Choroid plexus epithelial cell (primary cell): ENCODE data around the gene USP13.

Experiments
- DNase-seq: peaks from one replicate; pipeline ENCODE4 v3.0.0-alpha.2; 2010; ENCODE audit warnings: low read depth
- H3K4me3 ChIP-seq: 2 replicates; pipeline ENCODE4 v1.5.1; 2011; ENCODE audit warnings: low read depth, mild to moderate bottlenecking, control low read depth, low read length, moderate library complexity
- TF ChIP-seq, protein P1 (sequence below): conservative IDR thresholded peaks from 2 replicates; pipeline ENCODE4 v1.5.1; 2011; ENCODE audit warnings: low read depth, mild to moderate bottlenecking, control low read depth, inconsistent platforms, low read length, moderate library complexity

The USP13 gene

DNA sequence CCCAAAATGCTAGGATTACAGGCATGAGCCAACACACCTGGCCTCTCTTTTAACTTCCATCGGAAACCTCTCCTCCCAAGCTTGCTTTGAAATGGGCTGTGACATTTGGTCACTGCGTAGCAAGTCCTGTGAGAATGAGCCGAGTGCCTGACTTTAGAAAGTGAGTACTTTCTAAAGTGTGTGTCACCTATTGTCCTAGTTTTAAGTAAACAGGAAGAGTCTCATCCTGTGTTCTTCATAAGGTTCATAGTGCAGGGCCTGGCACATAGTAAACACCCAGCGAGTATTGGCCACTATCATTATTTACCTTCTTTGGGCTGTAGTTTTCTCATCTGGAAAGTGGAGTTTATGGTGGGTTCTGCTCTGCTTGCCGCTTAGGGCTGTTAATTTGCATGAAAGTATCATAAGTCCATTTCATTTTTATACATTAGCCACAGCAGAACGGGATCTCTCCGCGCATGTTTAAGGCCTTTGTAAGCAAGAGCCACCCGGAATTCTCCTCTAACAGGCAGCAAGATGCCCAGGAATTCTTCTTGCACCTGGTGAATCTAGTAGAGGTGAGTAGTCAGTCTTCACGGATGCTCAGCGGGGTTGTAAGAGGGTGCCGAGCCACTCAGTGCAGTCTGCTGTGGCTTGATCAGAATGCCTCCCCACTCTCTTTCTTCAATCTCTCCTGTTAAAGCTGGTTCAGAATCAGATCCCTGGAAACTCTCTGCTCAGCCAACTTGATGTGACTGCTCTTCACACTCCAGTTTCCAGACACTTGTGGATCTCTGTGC lies 87.2 kb downstream of the USP13 start:
- TF ChIP-seq, protein P1, sequence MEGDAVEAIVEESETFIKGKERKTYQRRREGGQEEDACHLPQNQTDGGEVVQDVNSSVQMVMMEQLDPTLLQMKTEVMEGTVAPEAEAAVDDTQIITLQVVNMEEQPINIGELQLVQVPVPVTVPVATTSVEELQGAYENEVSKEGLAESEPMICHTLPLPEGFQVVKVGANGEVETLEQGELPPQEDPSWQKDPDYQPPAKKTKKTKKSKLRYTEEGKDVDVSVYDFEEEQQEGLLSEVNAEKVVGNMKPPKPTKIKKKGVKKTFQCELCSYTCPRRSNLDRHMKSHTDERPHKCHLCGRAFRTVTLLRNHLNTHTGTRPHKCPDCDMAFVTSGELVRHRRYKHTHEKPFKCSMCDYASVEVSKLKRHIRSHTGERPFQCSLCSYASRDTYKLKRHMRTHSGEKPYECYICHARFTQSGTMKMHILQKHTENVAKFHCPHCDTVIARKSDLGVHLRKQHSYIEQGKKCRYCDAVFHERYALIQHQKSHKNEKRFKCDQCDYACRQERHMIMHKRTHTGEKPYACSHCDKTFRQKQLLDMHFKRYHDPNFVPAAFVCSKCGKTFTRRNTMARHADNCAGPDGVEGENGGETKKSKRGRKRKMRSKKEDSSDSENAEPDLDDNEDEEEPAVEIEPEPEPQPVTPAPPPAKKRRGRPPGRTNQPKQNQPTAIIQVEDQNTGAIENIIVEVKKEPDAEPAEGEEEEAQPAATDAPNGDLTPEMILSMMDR, result no peak
- no peak for DNase-seq

DNA sequence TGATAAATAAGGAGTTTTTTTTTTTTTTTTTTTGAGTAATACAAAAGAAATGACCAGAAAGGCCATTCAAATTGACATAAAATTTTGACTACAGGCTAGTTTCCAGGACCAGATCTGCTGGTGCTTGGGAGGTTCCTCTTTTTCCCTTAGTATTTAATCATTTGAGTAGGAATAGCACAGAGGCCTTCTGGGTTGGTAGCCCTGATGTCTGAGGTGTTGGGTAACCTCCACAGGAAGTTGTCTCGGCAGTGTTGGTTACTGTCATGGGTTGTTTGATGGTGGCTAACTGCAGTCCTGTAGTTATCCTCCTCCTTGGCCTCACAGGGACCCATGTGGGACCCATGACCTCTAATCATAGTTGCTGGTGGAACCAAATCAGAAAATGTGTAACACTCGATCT lies 91.1 kb downstream of the USP13 start:
- H3K4me3 ChIP-seq, result no peak overlapping the region
- peak; percentile 24 for DNase-seq
- TF ChIP-seq, protein P1, result no peak

More for the DNA sequence above, 87.2 kb downstream of the USP13 start:
- H3K4me3 ChIP-seq, result no peak overlapping the region

DNA sequence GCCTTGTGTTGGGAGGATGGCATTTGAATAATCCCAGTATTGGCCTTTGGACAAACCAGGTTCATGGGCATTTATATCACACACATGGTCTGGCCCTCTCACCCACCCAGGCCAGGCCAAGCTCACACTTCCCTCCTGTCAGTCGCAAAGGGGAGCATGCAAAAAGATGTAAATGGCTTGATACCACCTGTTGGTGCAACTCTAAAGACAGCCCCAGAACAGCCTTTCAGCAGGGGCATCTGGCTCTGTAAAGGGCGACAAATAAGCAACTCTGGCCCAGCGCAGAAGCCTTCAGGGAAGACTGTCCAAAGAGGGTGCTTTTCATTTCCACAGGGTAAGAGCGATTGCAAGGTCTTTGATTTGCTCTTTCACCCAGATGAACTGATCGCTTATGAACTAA lies 91.8 kb downstream of the USP13 start:
- no peak for DNase-seq
- TF ChIP-seq, protein P1, result no peak
- H3K4me3 ChIP-seq, result no peak overlapping the region

DNA sequence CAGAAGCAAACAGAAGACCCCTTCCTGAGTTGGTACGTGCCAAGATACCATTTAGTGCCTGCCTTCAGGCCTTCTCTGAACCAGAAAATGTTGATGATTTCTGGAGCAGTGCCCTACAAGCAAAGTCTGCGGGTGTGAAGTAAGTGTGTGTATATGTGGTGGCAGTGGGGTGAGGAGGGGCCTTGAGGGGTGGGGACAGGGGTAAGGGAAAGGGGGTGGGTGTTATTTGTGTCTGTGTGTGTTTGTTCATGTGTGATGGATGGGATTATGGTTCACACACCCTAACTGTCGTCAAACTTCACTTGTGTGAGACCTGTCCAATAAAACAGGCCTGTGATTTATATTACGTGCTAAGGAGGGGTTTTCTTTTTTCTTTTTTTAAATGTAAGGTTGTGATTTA lies 92.2 kb downstream of the USP13 start:
- no peak overlapping the region for H3K4me3 ChIP-seq
- TF ChIP-seq, protein P1, result no peak
- no peak for DNase-seq

DNA sequence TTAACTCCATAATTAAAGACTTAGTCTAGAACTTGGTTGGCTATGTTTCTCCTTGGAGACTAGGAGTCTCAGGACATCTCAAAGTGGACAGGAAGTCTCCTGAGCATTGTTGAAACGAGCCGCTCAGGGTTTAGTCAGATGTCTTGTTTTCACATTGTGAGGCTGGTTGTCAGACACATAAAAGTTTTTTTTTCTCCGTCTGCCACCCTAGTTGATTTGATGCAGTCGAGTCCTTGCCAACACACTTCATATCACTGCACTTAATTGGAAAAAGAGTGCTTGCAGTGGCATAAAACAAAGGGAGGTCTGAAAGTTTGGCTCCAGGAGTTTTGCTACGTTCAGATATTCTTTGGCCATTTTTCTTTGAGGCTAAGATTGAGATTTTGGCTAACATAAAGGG lies 92.9 kb downstream of the USP13 start:
- TF ChIP-seq, protein P1, result no peak
- H3K4me3 ChIP-seq, result no peak overlapping the region
- DNase-seq, result no peak

DNA sequence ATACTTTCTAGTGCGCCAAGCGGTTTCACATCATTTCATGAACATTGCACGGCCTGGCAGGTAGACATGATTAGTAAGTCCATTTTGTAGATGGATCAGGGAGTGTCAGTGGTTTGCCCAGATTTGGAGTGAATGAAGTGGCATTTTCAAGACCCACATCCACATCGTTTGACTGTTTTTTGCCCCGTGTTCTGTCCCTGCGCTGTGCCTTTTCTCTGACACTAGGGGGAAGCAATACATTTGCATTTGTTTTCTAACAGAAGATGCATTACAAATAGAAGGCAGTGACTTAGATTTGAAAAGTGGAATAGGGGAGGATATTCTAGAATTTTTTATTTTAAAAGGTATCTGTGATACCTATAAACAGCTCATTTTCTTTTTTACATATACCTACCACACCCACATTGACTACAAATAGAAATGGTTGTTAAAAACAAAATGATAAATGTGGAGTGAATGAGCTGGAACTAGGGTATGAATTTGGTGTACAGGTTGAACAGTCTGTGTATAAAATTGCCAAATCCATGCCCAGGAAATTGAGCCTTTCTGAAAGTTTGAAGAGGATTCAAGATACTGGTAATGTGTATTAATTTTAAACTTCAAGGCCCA lies 98.0 kb downstream of the USP13 start:
- TF ChIP-seq, protein P1, result peak; percentile 88
- DNase-seq, result peak; percentile 60
- no peak overlapping the region for H3K4me3 ChIP-seq

DNA sequence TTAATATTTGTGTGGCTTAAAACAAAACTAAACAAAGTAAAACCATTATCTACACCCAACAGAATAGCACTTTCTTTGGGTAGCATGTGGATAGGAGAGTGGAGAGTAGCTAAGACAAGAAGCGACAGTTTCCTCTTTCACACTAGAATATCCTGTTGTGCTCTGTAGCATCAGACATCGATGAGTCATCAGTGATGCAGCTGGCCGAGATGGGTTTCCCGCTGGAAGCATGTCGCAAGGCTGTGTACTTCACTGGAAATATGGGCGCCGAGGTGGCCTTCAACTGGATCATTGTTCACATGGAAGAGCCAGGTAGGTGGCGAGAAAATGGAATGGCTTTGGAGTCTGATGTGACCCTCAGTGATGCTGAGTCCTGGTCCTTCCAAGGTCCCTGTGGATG lies 108.1 kb downstream of the USP13 start:
- DNase-seq, result peak; percentile 93
- TF ChIP-seq, protein P1, result no peak

More for the DNA sequence above, 108.1 kb downstream of the USP13 start:
- no peak overlapping the region for H3K4me3 ChIP-seq
